GM19397 (cell line): ENCODE measurements around the gene CRYBG1.
"Not testable (repeated sequence)": the region's sequence is repeated elsewhere in the genome, so short reads cannot be mapped to it uniquely, and the experiment has no call there.

Experiments
- ATAC-seq: cut with Tn5 transposase; IDR thresholded peaks from one replicate; pipeline ENCODE4 v1.9.1; 2021; ENCODE audit warnings: mild to moderate bottlenecking, moderate library complexity; ENCODE audit not compliant: unreplicated experiment

CRYBG1 gene

DNA sequence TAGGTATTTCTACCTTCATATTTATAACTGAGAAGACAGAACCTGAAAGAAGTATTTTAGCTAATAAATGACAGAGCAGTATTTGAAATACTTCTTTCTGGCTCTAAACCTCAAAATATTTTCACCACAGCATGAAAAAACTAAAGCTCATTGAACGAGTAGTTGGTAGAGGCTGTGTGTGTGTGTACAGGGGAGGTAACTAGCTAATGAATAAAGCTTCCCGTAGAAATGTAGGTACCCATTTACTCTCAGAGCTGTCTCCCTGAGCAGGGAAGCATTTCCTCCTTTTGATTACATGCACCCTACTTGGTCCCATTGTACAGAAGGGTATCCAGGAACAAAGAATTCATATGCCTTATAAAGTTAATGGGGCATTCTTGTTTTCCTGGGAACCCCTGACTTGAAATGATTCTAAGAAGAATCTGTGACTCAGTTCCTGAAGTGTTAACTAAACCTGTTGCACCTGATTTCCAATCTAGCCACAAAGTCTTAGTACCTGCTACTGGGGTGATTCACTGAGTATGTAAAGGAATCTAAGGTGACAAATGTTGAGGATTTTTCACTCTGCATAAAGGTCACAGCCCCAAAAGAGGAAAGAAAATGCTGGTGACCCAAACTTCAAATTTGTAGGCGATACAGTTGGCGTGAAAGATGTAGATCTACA is 12.5 kb downstream of the CRYBG1 start:
- no peak for ATAC-seq

DNA sequence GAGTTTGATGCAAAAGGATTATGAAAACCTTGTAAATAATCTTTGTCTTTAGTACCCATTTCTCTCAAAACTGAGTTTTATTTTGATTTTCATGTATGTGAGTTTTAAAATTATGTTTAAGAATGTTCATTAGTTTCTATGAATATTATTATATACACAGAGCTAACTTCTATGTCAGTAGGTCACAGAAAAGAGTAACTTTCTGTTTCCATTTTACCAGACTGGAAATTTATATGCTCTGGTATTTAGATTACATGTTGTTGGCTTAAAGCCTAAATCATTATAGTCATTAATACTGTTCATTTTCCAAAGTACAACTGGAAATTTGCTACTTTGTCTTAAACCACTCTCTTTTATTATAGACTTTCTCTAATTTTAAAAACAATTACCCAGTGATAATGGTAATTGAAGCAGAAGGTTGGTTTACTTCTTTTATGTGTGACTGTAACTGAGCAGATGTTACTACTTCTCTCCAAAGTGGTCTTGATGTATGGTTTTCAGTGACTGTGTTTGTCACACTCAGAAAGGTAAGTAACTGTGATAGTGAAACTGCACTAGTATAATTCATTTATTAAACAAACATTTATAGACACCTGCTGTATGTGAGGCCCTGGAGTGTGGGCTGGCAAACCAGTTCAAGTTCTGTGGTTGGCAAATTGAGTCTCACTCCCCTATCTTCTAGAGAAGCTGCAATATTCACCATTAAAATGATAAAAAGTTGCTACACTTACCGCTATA is 13.2 kb downstream of the CRYBG1 start:
- ATAC-seq, result no peak

DNA sequence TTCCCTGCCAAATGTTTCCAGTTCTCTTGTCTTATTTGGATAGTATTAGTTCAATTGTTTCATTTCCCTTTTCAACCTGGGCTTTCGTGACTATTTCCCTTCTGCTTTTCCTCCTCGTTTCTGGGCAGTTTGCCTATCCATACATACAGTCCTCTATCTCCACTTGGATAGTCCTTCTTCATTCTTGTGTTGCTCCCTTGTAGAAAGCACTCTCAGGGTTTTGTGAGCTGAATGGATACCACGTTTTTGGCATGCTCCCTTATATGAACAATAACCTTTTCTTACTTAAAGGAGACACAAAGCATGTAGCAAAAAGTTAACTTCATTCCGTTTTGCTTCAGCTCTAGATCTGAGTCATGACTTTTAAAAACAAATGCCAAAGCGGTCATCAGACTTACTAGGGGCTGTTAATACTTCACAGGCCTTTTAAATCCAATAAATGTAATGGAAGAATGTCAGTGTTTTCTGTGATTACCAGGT is 16.6 kb downstream of the CRYBG1 start:
- no peak for ATAC-seq

DNA sequence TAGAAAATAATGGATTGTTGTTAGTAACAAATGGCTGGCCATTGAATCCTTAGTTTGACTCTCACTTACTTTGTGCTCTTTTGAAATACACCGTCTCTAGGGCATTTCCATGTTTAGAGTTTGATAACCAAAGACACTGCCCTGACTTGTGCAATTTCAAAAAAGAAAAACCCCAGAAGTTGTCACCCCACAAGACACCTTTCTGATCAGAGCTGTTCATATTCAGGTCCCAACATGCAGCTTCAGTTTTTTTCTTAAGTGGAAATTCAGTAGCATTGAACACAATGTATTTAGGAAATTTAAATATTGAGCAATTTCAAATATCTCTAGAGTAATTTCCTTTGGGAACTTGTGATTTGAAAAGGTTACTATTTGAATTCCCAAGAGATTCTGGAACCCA is 19.4 kb downstream of the CRYBG1 start:
- ATAC-seq, result no peak

DNA sequence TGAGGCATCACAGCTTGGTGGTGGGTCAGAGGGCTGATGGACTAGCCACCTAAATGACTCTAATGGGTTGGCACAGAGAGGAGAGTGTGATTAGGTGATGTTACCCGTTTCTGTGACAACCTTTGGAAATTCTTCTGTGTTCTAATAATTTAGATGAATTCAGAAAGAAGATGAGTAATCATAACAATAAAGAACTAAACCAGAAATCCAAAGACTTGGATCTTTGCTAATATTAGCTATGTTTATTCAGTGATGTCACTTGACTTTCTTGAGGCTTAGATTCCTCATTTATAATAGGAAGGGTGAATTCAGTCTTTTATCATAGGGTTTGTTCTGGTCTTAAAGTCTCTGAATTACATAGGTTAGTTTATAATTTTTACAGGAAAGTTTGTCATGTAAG is 19.9 kb downstream of the CRYBG1 start:
- no peak for ATAC-seq

DNA sequence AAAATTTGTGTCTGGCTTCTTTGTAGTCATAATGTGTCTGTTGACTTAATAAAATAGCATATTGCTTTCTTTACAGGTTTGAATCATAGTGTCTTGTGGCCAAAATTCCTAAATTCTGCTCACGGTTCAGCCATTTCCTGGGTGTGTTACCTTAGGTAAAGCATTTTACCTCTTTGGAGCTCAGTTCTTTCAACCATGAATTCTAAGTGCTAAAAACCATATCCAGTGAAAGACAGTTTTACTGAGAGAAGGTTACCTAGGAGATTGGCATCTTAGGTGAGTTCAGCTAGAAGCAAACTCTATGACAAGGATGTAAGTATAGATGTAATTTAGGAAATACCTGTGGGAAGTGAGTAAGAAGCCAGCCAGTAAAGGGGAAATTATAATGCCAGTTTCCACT is 20.7 kb downstream of the CRYBG1 start:
- no peak for ATAC-seq

DNA sequence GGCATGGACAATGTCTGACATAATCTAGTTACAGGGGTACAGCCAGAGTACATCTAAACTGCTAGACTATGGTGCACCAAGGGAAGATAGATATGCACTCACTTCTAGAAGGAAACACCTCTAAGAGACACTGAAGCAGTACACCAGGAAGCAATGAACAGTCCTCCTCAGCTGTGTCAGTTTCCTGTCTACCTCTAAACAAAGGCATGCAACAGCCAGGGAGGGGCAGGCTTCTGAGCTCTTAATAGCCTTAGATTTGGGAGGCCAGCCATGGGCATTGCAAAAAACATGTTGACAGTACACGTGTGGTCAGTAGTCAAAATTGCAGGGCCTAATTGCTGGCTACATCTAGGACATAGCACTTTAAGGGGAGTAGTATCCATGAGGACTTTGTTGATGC is 21.4 kb downstream of the CRYBG1 start:
- no peak for ATAC-seq

DNA sequence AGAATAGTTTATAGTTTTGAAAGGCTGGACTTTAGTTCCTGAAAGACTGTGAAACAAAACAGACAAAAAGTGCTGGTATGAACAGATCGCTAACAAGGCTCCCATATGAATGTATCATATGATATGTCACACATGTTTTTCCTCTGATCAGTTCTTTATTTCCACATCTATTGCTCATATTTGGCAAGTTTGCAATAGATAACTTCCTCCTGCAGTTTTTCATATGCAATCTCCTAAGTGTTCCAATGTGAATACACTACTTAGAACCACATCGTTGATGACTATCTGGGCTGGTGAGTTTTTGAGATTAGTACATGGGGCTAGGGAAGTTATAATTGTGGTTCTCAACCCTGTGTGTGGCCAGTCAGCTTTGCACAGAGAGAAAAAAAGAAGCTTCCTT is 23.1 kb downstream of the CRYBG1 start:
- no peak for ATAC-seq

DNA sequence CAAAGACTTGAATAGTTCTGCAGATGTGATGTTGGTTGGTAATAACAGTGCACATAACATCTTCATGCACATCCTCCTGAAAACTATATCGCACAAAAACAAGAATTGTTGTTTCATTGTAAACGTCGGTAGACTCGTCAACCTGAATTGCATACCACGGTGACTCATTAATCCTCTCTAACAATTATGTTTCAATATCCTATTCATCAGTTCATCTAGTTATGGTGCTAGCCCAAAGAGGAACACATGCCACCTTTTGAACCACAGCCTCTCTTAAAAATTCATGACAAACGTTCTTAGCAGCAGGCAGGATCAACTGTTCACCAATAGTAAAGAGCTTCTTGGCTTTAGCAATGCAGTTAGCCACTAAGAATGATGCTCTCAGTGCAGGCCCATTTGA is 25.0 kb downstream of the CRYBG1 start:
- ATAC-seq, result no peak

DNA sequence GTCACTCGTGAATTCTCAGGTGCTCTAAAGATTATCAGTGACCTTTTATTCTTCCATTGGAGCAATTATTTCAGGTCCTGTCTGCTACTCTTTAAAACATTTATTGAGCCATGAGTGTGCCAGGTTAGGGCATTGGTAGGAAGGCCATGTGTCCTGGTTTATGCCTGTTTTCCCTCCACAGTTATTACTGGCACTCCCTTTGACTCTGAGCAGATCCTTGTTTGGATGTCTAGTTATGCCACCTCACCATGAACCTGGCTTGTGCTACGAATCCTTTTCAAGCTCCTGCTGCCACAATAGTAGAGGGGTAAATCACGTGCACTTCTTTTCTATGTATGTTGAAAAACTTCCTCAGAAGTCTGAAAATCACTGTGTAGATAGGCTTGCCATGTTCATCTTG is 27.4 kb downstream of the CRYBG1 start:
- no peak for ATAC-seq

DNA sequence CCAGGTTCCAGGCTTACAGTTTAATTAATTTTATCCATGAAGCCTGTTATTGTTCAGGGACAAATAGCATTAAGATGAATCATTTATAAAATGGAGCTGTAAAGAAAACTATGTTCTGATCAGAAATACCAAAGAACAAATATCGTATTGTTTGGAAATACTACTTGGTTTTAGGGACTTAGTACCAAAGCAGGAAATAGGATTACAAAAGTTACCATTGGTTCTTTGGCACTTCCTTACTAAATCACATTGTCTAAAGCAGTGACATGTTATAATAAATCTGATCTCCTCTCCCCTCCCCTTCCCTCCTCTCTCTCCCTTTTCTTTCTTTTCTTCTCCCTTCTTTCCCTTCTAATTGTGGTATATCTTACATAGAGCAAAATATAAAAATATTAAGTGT is 29.6 kb downstream of the CRYBG1 start:
- no peak for ATAC-seq

DNA sequence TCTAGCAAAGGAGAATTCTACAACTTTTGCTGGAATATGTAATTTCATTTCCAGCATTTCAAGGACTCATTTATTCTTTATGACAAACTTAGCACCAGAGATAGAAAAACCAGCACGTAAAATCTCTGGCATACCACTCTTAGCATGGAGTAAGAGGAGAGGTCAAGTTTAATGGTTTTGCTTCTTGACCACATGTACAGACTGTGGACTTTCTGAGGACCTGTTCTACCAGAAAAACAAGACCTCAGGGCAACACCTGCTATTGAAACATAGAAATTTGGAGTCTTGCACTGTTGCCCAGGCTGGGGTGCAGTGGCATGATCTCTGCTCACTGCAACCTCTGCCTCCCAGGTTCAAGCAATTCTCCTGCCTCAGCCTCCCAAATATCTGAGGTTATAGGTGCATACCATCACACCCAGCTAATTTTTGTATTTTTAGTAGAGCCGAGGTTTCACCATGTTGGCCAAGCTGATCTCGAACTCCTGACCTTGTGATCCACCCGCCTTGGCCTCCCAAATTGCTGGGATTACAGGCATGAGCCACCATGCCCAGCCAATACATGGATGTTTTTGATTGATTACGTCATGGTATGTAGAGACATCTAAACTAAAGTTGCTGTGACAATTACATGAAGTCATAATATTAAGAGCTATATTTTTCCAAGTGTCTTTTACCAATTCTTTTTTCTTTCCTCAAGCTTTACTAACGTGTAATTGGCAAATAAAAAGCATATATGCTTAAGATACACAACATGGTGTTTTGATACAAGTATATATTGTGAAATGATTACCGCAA is 36.1 kb downstream of the CRYBG1 start:
- ATAC-seq, result no peak

DNA sequence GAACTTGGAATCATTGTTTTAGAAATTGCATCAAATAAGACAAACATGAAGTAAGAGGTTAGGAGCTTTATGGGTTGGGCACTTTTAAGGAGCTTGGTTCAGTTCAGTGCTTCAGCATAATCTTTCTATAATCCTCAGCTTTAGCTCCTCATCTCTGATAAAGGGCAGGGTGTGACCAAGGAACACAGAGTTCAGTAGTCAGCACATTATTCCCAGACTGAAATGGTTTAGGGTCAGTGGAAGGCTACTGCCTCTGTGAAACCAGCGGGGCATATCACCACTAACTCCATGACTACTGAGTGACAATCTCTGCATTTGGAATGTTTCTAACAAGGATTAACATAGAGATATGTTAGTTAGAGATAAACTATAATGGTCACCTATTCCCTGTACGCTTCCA is 36.9 kb downstream of the CRYBG1 start:
- no peak for ATAC-seq

DNA sequence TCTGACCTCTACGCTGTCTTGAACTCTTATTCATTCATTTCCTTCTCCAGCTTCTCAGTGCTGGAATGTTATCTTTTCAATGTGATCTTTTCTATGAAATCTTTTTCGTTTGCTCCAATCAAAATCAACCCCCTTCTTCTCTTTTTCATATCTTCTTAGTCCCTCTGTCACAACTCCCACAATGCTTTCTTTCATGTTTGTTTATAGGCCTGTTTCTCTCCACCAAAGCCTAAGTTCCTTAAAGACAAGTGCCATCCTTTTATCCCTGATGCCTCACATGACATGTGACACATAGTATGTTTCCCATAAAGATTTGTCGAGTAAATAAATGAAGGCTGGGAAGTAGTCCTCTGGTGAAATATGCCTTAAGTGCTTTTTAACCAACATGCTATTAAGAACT is 38.1 kb downstream of the CRYBG1 start:
- no peak for ATAC-seq

DNA sequence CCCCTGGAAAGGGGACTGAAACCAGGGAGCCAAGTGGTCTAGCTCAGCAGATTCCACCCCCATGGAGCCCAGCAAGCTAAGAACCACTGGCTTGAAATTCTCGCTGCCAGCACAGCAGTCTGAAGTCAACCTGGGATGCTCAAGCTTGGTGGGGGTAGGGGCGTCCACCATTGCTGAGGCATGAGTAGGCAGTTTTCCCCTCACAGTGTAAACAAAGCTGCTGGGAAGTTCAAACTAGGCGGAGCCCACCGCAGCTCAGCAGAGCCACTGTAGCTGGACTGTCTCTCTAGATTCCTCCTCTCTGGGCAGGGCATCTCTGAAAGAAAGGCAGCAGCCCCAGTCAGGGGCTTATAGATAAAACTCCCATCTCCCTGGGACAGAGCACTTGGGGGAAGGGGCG is 44.5 kb downstream of the CRYBG1 start:
- ATAC-seq, result not testable (repeated sequence)

DNA sequence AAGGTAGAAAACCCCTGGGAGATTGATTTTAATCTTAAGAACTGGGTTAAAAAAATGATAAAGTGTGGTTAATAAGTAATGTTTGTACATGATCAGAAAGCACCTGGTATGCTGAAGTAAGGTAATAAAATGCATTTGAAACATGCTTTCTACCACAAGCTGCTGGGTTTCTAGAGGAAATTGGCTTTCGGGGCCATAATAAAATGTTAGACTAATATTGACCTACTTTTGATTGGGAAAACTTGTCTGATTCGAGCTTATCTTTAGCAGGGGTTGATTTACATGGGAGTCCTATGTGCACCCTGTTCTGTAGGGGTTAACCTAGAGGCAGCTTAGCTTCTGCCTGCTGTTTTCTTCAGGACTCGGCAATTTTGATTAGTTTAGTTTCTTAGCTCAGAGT is 50.5 kb downstream of the CRYBG1 start:
- ATAC-seq, result no peak

DNA sequence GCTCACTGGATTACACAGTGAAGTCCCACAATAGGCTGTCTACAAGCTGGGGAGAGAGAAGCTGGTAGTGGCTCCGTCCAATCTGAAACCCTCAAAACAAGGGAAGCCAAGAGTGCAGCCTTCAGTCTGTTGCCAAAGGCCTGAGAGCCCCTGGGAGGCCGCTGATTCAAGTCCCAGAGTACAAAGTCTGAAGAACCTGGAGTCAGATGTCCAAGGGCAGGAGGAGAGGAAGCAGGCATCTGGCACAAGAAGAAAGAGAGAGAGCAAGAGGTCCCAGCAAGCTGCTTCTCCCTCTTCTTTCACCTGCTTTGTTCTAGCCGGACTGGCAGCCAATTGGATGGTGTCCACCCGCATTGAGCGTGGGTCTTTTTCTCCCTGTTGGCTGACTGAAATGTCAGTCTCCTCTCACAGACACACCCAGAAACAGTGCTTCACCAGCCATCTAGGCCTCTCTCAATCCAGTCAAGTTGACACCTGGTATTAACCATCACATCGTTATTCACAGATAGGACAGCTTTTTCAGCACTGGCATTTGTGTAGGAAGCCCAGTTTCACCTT is 51.2 kb downstream of the CRYBG1 start:
- ATAC-seq, result no peak

DNA sequence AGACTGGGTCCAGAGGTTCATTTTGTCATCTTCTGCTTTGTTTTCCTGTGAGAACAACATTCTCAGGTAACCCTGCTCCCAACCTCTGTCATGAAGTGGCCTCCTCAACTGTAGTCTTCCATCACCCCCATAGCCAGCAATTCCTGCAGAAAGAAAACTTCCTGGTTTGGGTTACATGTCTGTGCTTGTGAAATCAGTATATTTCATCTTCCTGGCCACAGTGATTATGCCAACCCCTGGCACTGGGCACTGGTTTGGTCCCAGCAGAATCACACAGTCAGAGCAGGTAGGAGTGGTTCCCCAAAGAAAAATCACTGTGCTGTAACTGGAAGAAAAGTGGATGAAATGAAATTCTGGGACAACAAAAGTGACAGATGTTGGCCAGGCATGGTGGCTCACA is 52.5 kb downstream of the CRYBG1 start:
- no peak for ATAC-seq

DNA sequence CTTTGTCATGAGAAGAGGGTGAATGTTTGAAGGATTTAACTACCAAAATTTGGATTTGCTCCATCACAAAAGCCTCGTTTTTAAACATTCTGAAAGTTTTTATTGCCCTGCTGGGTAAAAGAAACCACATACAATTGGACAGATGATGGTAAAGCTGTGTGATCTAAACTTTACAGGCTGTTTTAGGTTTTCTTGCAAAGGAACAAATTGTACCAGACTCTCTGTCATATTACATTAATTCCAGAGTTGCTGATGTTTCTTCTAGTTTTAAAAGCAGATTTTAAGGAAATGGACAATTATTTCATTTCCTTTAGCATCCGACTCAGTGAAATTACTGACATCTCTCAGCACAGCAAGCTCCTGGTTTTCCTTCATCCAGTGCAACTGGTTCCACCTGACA is 53.2 kb downstream of the CRYBG1 start:
- ATAC-seq, result no peak

DNA sequence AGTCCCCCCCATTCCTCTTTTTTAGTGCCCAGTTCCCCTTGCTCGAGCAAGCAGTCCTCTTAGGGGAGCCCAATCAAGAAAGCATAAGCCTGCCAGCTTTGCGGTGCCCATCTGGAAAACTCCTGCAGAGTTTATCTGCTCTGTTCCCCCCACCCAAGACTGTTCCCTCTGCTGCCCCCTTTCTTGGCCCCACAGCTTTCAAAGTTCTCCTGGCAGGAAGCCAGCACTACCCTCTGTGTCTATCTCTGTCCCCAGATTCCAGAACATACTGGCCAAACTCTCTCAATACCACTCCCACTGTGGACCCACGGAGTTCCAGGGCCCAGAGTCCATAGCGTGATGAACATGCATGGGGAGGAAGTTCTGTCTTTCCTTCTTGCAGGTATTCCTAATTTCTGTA is 55.4 kb downstream of the CRYBG1 start:
- ATAC-seq, result no peak

DNA sequence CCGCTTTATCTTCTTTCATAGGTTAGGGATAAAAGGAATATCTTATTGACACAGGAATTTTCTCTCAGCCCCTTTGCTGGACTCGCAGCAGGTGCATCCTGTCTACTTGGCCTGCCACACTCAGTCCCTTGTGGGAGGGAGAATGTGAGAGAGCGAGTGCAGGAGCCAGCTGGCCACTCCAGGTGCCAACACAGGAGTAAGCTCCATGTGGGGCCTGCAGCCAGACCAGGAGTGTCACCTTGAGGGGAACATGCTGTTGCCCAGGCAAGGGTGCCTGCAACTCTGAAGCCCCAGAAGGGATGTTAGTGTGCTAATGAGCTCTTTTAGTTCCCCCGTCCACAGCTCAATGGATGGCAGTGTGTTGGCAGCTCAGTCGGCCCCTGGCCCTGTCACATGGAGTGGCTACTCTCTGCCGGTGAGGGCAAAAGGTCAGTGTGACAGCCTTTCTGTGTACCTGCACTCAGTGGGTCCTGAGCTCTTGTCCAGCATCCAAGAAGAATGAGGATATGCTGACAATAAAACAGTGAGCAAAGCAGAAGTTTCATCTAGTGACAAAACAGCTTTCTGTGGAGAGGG is 57.1 kb downstream of the CRYBG1 start:
- ATAC-seq, result no peak
